OCI-LY3 (cell line): ENCODE data around the gene CELF6.

ENCODE experiments used
- CTCF ChIP-seq: fragments of 200-600, 300-600 bp; sonication (generic); IDR thresholded peaks from 2 replicates; pipeline ENCODE4 v1.5.1; 2014; ENCODE audit warnings: antibody characterized with exemption, low read length, low read depth
- EZH2phosphoT487 ChIP-seq: fragments of 200-600 bp; shearing (Covaris generic); IDR thresholded peaks from 2 replicates; pipeline ENCODE4 v1.6.1; 2018; ENCODE audit warnings: antibody characterized with exemption, mixed run types, low read depth

- TF ChIP-seq CTCF: no peak
- no peak for TF ChIP-seq EZH2phosphoT487
These were observed 39.2 kb downstream of the CELF6 start for GRCh38 chr15:72280751-72281150.
